ENCODE measurements around the gene MIER3.
"Not testable (repeated sequence)": the region's sequence is repeated elsewhere in the genome, so short reads cannot be mapped to it uniquely, and the experiment has no call there.

MIER3 gene, protein sequence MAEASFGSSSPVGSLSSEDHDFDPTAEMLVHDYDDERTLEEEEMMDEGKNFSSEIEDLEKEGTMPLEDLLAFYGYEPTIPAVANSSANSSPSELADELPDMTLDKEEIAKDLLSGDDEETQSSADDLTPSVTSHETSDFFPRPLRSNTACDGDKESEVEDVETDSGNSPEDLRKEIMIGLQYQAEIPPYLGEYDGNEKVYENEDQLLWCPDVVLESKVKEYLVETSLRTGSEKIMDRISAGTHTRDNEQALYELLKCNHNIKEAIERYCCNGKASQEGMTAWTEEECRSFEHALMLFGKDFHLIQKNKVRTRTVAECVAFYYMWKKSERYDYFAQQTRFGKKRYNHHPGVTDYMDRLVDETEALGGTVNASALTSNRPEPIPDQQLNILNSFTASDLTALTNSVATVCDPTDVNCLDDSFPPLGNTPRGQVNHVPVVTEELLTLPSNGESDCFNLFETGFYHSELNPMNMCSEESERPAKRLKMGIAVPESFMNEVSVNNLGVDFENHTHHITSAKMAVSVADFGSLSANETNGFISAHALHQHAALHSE

DNA sequence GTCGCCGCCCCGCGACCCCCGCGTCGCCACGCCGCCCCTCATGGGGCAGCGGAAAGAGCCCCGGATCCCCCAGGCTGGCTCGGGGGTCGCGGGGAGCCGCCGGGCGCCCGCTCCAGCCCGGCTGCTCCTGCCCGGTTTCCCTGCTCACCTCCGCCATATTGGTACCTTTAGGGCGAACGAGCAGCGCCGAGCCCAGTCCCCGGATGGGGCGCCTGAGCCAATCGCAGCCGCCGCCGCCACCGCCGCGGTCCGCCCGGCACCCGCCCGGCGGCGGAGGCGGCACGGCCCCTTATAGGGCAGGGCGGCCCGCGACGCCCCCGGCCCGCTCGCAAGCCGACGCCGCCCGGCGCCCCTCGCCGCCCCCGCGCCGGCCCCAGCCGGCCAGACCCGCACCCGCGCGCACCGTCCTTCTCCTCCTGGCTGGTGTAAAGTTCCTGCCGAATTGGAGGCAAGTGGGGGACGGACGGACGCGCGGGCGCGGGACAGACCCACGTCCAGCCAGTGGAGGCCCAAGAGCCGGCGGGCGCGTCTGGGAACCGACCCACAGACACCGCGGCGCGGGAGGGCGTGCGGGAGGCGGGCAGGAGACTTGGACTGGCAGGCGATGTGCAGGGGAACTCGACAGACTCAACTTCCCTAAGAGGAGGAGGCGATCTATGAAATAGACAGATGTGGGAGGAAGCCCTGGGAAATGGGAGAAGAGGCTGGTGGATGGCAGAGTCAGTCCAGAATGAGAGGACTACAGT is at the start of gene MIER3:
MIER3 (minus strand) TSS at position 178 of the 746 bp plus-strand sequence; CDS start at position 157, 21 bp downstream.
- DNase-seq (ENCODE audit: low read depth in 2 of 3, low spot score in 2 of 3): peak; percentile 50 to 55 (median 51)

DNA sequence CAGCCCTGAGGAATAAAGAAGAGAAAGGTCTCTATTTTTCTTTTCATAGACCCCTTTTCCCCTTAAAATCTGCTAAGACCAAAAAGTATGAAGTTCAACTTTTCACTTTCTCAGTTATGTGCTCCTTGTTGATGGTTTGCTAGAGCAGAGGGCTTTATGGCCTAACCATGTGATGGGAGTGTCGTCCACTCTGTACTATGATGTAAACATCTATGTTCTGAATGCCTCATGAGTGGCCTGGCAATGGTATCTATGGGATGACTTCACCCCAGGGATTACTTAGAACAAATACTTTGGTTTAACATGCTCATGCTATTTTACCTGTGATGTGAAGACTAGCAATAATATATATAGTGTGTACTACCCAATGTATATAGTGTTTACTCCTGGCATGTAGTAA is 43.7 kb upstream of the MIER3 start:
- no peak for DNase-seq (ENCODE audit: low read depth in 2 of 3, low spot score in 2 of 3)

DNA sequence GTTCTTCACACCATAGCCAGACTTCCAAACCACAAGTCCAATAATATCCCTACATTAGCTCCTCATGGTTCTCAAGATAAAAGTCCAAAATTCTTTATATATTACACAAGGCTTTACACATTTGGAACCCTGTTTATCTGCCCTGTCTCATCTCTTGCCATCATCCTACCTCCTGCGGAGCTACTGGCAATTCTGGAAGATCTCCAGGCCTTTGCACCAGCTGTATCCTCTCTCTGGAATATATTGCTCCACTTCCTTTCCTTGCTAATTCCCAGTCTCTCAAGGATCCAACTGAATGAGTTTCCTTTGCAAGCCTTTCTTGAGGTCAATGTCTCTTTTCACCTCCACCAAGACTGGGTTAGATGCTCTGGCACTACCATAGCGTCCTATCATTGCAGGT is 41.3 kb upstream of the MIER3 start:
- no peak for DNase-seq (ENCODE audit: low read depth in 2 of 3, low spot score in 2 of 3)

DNA sequence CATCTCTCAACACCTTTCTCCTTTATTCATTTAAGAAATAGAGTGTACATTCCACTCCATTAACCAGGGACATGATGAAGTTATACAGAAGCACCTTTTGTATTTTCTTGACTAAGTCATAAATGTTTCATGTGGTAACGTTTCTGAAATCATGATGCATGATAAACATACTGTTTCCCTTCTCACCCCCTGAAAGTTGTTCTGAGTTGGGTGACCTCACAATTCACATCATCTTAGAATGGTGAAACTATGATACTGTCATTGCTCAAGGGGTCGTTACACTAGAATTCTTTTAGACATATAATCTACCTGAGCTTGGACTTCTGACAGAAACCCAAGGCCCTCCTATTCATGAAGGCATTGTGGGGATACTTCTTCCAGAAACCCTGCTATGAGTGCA is 37.8 kb upstream of the MIER3 start:
- no peak for DNase-seq (ENCODE audit: low read depth in 2 of 3, low spot score in 2 of 3)

DNA sequence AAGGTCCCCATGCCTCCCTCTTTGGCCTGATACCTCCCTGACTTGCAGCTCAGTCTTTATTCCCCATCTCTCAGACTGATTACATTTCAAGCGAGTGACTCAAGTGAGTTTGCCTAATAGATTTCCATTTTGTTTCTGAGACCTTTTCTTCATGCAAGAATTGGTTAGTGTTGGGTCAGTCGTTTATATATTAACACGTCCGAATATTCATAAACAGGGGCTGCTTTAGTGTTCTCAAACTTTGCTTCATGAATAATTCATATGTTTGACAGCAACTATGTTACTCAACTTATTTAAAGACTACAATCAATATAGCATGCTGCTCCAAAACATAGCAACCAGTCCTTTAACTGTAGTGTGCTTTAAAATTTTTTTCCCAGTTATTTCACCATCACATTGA is 36.6 kb upstream of the MIER3 start:
- DNase-seq (ENCODE audit: low read depth in 2 of 3, low spot score in 2 of 3): no peak

DNA sequence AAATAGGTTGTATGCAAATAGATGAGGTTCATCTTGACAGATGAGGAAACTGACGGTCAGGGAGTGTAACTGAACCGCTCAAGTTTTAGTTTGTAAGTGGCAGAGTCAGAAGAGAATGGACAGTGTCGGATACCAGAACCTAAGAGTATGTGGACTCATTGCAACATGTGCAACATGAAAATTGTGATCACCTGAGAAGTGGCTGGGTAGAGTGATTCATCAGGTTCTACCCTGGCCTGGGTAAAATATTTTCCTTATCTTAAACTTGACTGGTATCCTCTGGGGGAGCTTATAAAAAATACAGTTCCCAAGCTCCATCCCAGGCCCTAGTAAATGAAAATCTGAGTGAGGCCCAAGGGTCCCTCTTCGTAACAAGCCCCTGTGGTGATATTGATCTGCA is 35.2 kb upstream of the MIER3 start:
- no peak for DNase-seq (ENCODE audit: low read depth in 2 of 3, low spot score in 2 of 3)

DNA sequence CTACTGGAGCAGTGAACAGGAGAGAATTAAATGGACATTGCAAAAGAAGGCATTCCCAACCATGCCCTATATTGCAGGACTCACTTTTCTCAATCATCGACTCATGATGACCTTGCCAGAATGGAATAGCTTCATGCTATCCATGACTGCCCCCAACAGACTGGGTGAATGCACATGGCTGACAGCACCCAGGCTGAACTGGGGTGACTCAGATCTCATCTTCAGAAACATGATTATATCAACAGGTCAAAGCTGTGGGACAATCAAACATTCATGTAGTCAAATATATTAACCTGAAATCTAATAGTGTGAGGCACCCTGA is 34.7 kb upstream of the MIER3 start:
- DNase-seq (ENCODE audit: low read depth in 2 of 3, low spot score in 2 of 3): no peak

DNA sequence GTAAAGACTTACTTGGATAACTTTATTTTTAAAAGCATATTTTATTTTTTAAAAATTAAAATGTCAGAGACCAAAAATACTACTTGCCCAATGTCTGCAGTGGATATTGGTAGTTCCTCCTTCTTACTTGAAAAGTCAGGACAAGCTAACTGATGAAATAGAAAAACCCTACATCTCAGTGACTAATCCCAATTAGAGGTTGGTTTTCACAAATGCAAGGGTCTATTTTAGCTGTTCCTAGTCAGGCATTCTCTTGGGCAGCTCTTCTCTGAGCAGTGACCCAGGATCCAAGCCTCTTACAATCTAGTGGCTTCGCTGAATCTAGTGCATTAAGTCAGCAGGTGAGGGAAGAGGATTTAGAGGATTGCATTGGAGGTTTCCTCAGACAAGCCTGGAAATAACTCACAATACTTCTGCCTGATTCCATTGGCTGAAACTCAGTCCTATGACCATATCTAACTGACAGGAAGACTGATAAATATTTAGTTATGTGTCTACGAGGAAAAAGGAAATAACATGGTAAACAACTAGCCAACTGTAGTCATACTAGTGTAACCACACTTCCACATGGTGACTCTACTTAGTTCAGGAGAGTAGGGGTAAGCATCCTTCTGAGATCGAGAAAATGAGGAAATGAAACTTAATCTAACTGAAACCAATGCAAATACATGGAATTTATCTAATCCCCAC is 34.2 kb upstream of the MIER3 start:
- no peak for DNase-seq (ENCODE audit: low read depth in 2 of 3, low spot score in 2 of 3)

DNA sequence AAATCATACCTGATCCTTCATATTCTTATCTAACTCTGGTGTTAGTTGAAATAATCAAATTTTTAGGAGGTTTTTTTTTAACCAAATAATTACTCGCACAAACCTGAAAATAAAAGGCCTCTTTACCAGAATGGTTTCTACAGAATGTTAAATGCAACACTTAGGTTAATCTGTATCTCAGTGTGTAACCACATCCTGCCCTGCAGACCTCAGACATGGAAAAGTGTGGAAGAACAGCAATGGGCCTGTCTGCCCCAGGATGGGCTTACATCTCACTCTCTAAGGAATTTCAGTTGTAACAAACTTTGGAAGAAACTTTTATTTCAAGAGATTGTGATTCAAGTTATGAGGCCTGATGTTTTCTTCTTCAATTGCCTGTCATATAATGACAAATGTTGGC is 32.5 kb upstream of the MIER3 start:
- no peak for DNase-seq (ENCODE audit: low read depth in 2 of 3, low spot score in 2 of 3)

DNA sequence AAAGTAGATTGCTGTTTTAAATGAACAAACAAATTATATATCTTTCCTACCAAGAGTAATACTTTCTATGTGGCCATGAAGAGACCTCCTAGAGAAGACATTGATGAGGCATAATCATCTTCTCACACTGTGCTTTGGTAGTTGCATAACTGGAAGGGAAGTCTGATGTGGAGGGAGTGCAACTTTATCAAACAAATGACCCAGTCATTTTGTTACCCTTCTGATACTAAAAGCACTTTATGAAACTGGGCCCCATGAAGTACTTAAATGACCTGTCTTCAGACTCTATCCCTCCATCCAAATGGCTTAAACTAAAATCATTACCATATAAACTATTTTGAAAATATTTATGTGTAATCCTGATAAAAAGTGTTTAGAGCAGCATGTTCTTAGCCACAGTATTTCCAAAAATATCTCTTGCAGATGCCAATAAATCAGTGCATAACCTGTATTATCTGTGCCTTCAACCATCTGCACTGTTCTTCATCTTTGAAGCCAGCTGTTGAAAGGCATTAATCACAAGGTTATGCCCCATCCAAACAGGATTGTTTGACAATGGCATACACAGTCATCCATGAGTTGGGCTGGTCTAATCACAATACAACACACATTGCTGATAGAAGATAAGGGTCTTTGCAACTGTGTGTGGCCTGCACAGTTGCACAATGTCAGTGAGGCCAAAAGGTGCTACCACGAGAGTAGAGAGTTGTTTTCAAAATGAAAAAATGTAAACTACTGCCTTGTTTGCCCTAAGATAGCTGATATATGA is 31.9 kb upstream of the MIER3 start:
- DNase-seq (ENCODE audit: low read depth in 2 of 3, low spot score in 2 of 3): no peak

DNA sequence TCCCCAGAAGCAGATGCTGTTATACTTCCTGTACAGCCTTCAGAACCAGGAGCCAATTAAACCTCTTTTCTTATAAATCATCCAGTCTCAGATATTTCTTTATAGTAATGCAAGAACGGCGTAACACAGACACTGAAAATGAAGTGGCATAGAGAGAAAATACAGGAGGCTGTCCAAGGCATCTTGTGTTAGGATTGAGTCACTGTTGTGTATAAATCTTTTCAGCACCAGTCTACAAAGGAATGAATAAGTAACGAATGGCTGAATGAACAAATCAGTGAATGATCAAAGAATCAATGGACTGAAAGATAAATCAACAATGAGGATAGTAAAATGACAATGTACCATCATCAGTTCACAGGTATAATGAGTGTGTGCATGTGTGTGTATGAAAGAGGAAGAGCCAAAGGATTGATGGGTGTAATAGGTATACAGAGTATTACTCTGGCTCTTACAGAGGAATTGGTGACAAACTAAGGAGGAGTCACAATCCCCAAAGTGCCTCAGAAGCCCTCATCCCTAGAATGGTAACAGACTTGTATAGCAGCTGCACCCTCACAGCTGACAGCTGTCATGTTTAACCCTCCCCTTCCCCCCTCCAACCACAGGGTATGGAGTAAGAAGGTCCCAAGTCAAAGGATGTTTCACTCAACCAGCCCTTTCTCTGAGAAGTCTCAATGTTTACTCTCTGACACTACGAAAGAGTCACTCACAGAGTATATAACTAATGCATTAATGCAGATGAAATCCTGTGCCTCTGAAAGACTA is 29.8 kb upstream of the MIER3 start:
- no peak for DNase-seq (ENCODE audit: low read depth in 2 of 3, low spot score in 2 of 3)

DNA sequence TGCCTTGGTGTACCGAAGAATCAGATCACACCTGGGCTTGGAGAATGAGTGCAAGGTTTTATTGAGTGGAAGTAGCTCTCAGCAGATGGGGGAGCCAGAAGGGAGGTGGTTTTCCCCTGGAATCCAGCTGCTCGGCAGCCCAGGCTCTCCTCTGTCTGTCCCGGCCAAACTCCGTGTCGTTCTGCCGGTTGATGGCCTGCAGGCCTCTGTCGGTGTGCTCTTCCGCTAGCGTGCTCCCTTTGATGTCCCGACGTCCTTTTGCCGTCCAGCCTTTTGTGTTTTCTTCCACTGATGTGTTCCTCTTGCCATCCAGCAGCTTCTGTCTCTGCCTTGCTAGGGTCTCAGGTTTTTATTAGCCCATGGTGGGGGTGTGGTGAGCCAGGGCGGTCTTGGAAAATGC is 28.0 kb upstream of the MIER3 start:
- no peak for DNase-seq (ENCODE audit: low read depth in 2 of 3, low spot score in 2 of 3)

DNA sequence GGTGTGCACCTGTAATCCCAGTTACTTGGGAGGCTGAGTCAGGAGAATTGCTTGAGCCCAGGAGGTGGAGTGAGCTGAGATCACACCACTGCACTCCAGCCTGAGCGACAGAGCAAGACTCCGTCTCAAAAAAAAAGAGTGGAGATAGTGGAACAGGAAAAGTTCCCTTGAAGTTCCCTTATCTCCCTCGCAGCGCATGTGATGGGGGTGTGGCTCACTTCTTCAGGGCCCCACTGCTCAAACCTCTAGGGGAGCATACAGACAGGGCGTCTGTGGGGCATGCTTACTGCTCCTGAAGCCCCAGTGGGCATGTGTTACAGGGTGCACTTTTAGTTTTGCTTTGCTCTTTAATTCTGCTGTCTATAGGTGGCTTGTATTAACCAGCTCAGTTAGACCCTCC is 27.6 kb upstream of the MIER3 start:
- DNase-seq (ENCODE audit: low read depth in 2 of 3, low spot score in 2 of 3): not testable (repeated sequence)

DNA sequence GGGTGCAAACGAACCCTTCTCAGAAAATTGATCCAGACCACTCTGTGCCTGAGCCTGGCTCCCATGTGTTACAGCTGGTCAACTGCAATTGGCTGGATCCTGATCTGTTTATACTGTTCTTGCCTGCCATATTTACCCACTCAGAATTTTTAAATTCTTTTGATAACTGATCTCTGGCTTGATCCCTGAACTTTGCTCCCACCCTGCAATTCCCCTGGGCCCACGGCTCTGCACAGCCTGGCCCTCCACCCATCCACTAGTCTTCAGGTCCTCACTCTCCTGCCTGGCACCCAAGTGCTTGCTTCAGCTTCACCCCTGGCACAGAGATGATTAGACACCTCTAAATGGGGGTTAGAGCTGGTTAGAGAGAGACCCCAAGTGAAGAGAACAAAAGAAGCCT is 25.9 kb upstream of the MIER3 start:
- DNase-seq (ENCODE audit: low read depth in 2 of 3, low spot score in 2 of 3): no peak

DNA sequence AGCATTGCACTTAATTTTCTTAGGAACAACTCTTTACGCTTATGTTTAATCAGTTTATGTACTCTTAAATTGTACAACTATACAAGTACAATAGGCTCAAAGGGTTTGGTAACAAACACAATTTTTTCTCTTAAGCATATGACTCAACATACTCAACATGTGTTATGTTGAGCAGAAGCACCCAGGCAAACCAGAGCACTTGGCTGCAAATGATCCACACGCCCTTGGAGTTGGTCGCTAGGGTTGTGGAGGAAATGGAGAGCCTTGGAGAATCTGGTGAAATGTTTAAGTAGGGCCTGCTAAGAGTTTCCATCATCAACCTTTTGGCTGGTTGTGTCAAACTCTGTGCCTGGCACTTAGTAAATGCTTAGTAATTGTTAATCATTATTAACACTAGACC is 25.1 kb upstream of the MIER3 start:
- DNase-seq (ENCODE audit: low read depth in 2 of 3, low spot score in 2 of 3): no peak

DNA sequence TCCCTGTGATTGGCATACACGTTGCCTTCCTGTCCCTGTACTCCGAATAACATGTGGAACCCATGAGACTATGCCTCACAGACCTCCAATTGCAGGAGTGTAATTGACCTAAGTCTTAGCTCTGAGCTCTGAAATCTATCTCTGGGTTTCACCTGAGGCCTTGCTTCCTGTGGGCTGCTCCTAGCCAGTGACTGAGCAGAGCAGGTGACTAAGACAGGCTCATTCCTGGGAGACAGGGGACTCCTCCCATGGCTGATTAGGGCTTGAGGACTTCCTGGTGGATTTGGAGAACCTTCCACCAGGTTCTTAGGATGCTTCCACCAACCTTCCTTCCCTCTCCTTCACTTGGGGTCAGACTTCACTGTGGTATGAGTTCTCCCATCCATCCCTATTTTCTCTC is 22.3 kb upstream of the MIER3 start:
- no peak for DNase-seq (ENCODE audit: low read depth in 2 of 3, low spot score in 2 of 3)

DNA sequence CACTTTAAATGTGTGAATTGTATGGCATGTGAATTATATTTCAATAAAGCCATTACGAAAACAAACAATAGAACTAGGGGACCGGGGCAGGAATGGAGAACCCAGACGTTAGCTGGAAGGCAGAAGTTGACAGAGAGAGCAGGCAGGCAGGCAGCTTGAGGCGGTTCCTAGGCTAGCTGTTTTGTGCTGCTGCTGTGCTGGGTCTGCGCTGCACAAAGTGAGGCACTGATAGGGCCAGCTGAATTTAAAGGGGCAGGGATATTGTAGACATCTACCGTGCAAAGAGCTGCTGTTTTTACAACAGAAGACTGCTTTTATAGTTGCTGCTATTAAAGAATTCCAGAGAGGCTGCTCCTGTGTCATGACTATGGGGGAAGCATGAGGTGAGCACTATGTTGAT is 21.6 kb upstream of the MIER3 start:
- no peak for DNase-seq (ENCODE audit: low read depth in 2 of 3, low spot score in 2 of 3)

DNA sequence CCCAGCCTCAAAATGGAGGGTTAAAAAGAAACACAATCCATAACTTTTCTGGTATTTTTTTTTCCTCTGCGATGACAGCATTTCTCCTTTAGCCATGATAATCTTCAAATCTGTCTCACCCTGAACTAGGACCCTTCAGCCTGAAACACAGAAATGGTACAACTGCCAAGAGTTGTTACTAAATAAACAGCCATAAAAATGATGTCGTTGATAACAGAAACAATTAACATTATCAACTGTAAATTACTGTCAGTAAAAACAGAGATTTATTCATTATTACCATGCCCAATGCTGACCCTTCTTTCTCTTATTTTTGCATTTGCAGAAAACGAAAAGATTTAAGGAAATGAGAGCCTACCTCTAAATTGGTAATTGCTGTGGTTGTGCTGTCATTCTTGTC is 19.4 kb upstream of the MIER3 start:
- DNase-seq (ENCODE audit: low read depth in 2 of 3, low spot score in 2 of 3): no peak

DNA sequence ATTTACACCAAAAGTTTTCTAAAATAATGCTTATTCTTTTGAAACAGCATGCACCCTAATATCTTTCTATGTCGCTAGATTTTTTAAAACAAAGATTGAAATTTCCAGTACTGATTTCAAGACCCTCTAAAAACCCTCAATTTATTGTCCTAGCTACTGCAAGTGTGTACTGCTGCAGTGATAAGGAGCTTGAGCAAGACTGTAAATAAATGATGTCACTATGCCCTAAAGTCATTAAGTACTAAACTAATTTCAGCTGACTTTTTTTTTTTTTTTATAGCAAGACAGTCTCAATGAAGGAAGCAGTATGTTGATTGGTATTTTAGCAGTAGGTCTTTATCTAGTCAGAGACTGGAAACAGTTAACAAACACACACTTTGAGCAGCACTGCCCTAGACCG is 12.2 kb upstream of the MIER3 start:
- no peak for DNase-seq (ENCODE audit: low read depth in 2 of 3, low spot score in 2 of 3)

DNA sequence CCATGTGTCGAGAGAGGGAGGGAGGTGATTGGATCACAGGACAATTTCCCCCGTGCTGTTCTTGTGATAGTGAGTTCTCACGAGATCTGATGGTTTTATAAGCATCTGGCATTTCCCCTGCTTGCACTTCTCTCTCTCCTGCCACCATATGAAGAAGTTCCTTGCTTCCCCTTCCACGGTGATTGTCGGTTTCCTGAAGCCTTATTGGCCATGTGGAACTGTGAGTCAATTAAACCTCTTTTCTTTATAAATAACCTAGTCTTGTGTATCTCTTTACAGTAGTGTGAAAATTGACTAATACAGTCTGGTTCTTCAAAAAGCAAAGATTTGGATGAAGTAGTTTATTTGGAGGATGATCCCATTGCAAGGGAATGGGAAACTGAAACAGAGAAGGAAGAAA is 11.3 kb upstream of the MIER3 start:
- DNase-seq (ENCODE audit: low read depth in 2 of 3, low spot score in 2 of 3): no peak

Measured in activated CD8-positive, alpha-beta memory T cell treated with anti-CD3 and anti-CD28 coated beads for 48 hours (primary cell).